ENCODE results near the gene GALNT14. TPM values are rescaled to one million over a fixed set of nuclear protein-coding genes. Genes with fewer than 3 reads are reported as not detected.

GALNT14 gene
- total RNA-seq, 3 donors from 2014 or later, result 0.16 to 4.3 (median 4.1) TPM

DNA sequence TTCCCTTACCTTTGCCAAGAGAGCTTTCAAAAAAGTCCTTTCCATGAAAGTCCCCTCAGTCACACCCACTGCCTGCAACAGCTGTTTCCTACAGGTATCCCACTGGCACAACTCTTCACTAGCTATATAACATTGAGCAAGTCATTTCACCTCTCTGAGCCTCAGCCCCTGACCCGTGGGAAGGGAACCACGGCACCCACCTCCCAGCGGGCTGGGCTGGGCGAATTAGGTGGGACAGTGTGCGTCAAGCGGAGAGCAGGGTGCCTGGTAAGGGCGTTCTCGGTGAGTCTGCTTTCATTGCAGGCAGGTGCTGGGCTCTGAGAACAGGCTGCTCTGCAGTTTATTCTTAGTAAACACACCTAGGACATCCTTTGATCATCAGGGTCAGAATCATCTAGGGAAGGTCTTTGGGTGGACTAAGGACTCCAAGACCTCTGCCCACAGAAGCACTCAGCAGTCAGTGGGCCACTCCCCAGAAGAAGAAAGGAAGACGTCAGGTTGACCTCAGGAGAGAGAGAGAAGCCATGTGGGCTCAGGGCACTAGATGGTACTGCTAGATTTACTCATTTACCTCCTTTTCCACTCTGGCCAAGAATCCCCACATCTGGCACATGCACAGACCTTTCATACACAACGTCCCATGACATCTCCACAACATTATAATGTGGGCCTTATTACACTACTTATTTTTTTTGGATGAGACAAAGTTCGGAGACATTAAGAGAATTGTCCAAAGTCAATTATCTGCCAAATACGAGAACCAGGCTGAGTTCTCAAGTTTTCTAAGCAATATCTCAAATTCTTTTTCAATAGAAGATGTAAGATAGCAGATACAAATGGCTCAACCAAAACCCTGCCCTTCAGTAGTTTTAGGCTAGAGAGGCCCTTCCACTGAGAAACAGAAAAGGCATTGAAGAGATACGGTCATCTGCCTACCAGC, 79.9 kb downstream of the GALNT14 start:
- intact Hi-C loops (cut with DNase I; ENCODE audit: low total_unique reads), result no loop called here
- no peak overlapping the region for H3K4me3 ChIP-seq
- no peak overlapping the region for H3K27ac ChIP-seq
- TF ChIP-seq, protein P1, sequence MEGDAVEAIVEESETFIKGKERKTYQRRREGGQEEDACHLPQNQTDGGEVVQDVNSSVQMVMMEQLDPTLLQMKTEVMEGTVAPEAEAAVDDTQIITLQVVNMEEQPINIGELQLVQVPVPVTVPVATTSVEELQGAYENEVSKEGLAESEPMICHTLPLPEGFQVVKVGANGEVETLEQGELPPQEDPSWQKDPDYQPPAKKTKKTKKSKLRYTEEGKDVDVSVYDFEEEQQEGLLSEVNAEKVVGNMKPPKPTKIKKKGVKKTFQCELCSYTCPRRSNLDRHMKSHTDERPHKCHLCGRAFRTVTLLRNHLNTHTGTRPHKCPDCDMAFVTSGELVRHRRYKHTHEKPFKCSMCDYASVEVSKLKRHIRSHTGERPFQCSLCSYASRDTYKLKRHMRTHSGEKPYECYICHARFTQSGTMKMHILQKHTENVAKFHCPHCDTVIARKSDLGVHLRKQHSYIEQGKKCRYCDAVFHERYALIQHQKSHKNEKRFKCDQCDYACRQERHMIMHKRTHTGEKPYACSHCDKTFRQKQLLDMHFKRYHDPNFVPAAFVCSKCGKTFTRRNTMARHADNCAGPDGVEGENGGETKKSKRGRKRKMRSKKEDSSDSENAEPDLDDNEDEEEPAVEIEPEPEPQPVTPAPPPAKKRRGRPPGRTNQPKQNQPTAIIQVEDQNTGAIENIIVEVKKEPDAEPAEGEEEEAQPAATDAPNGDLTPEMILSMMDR (IDR thresholded peaks at IDR 0.05), result no peak
- TF ChIP-seq POLR2A (IDR thresholded peaks at IDR 0.05) (no peak), POLR2AphosphoS5 (IDR thresholded peaks at IDR 0.05) (no peak)
- H3K4me1 ChIP-seq, result no peaks in the 10 kb centered on the region
- DNase-seq (ENCODE audit: low spot score in 2 of 2), result no peak
- H3K9me3 ChIP-seq, result no peaks in the 10 kb centered on the region
- H3K27me3 ChIP-seq, result no peaks in the 10 kb centered on the region
- H3K36me3 ChIP-seq, result no peaks in the 10 kb centered on the region

DNA sequence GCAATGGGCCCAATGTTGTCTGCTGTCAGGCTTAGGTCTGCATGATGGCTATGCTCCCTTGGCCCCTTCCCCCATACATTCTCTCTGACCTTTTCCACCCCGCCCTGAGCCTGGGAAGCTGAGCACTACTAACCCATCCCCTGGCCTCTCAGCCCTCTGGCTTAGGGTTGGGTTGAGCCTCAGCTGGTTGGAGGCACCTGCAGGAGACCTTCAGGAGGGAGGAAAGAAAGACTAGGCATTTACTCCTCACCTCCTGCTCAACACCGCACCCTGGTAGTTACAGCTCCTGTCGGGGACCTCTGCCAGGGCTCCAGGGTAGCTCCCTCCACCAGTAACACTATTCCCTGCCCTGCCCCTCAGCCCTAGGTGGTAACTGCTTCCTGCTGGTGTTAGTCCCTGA, 80.5 kb downstream of the GALNT14 start:
- H3K4me3 ChIP-seq, result no peak overlapping the region
- no peaks in the 10 kb centered on the region for H3K27me3 ChIP-seq
- intact Hi-C loops (cut with DNase I; ENCODE audit: low total_unique reads), result no loop called here
- H3K36me3 ChIP-seq, result no peaks in the 10 kb centered on the region
- DNase-seq (ENCODE audit: low spot score in 2 of 2), result no peak
- H3K27ac ChIP-seq, result no peak overlapping the region
- no peaks in the 10 kb centered on the region for H3K9me3 ChIP-seq
- no peaks in the 10 kb centered on the region for H3K4me1 ChIP-seq
- TF ChIP-seq POLR2A (IDR thresholded peaks at IDR 0.05) (no peak), POLR2AphosphoS5 (IDR thresholded peaks at IDR 0.05) (no peak)
- TF ChIP-seq, protein P1 (IDR thresholded peaks at IDR 0.05), result no peak

DNA sequence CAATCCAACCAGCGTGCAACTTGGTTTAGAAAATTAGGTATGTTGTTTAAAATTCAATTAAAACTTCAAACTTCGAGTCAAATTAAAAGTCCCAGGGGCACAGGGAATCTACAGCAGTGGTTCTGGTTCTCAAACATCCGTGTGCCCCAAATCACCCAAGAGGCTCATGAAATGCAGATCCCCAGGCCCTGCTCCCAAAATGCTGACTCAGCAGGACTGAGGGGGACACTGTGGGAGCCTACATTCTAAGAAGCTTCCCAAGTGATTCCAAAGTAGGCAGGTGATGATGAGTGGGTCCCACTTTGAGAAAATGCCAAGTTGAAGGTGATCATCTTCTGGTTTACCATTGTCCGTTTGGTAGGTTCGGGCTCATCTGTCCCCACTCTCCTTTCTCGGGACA, 82.3 kb downstream of the GALNT14 start:
- H3K4me1 ChIP-seq, result no peaks in the 10 kb centered on the region
- TF ChIP-seq, protein P1 (IDR thresholded peaks at IDR 0.05), result no peak
- TF ChIP-seq POLR2A (IDR thresholded peaks at IDR 0.05) (no peak), POLR2AphosphoS5 (IDR thresholded peaks at IDR 0.05) (no peak)
- DNase-seq (ENCODE audit: low spot score in 2 of 2), result no peak
- no peaks in the 10 kb centered on the region for H3K27me3 ChIP-seq
- no peak overlapping the region for H3K27ac ChIP-seq
- intact Hi-C loops (cut with DNase I; ENCODE audit: low total_unique reads), result no loop called here
- H3K4me3 ChIP-seq, result no peak overlapping the region
- H3K36me3 ChIP-seq, result no peaks in the 10 kb centered on the region
- H3K9me3 ChIP-seq, result no peaks in the 10 kb centered on the region

DNA sequence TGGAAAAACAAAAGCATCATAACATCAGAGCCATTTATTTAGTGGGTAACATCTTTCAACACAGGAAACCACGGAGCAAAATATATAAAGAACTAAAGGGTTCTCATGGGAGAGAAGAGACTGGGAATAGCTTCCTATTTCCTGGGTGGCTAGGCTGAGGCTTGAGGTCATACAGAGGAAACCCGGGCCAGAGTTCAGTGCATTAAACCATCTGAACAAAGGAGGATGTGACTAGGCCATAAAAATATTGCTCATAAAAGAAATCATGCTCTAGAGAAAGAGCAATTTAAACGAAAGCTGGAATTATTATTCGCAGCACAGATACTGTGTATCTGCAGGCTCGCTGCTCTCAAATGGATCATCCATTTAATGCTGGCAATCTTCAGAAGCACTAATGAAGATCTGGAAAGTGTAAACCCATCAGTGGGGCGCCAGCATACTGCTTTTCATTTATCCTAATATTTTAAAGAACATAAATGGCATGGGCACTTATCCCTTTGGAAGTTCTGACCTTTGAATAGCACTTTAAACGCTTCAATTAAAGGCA, 83.3 kb downstream of the GALNT14 start:
- Histone ChIP-seq H3K9me3 (no peaks in the 10 kb centered on the region), H3K27me3 (no peaks in the 10 kb centered on the region), H3K4me3 (no peak overlapping the region), H3K36me3 (no peaks in the 10 kb centered on the region), H3K27ac (no peak overlapping the region), H3K4me1 (no peaks in the 10 kb centered on the region)
- TF ChIP-seq, protein P1 (IDR thresholded peaks at IDR 0.05), result no peak
- TF ChIP-seq POLR2A (IDR thresholded peaks at IDR 0.05), result no peak
- TF ChIP-seq POLR2AphosphoS5 (IDR thresholded peaks at IDR 0.05), result no peak
- intact Hi-C loops (cut with DNase I; ENCODE audit: low total_unique reads), result no loop called here
- no peak for DNase-seq (ENCODE audit: low spot score in 2 of 2)
